Activated T-cell treated with anti-CD3 and anti-CD28 coated beads for 1 hour (primary cell): Measurements from ENCODE around the gene LAPTM5.

Source experiments
- DNase-seq: peaks from one replicate; pipeline ENCODE4 v3.0.0-alpha.2; 2020; ENCODE audit warnings: low read depth

LAPTM5 gene

DNA sequence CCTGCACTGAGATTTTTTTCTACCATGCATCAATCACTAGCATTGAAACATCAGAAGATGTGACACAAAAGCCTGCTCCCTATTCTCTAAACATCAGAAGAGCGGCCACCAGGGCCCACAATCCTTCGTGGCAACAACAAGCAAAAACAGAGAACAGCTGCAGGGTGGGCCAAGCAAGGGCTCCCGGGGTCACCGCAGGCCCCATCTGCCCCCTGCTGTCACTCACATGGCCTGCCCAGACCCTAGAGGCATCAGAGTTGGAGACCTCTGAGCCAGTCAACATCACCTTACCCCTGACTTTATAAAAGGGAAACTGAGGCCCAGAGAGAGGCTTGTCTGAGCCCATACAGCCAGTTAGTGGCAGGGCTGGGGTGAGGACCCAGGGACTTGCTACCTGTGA, 1.8 kb downstream of the LAPTM5 start:
- no peak for DNase-seq

DNA sequence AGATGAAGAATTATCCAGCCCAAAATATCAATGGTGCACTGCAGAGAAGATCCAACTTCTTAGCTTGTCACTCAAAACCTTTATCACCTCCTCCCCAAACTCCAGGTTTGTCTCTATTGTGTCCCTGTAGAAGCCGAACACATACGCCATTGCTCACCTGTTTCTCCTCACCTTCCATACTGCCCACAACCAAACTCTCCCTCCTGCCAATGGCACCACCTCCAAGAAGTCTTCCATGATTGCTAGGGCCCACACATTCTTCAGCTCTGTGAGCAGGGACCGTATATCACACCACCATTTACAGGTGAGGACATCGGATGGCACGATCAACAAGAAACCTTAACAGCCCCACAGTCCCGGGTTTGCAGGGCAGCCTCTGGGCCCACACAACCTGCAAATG, 2.2 kb downstream of the LAPTM5 start:
- no peak for DNase-seq

DNA sequence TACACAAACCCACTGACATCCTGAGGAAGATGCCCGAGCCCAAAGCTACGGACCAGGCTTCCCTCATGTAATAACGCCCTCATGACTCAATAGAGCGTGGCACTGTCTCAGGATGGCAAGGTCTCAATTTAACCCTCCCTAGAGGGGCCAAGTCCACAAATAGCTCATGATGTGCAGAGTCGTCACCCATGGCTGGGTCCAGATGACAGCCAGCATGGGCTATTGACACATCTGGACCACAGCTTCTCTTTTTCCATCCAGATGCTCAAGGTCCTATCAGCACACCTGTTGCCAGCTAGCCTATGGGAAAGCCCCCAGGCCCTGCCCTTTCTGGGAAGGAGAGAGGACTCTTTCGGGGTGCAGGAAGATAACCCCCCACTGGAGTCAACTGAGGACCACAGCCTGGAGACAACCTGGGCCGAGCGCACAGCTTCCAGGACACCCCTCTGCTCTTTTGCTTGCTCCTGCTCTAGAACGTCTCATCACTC, 2.8 kb downstream of the LAPTM5 start:
- no peak for DNase-seq

DNA sequence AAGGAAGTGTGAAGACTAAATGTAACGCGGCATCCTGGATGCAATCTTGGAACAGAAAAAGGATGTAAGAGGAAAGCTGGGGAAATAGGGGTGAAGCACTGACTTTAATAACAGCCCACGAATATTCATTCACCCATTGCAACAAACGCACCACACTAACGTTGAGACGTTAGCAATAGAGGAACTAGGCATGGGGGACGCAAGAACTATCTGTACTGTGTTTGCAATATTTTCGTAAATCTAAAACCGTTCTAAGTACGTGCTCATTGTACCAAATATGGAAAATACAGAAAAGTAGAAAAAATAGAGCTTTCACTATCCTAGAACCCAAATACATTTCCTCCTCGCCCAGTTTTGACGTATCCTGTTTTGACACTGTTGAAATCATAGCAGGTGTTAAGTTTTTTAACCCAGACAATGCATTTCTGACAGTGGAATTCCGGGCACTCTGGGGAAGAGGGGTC, 3.9 kb downstream of the LAPTM5 start:
- no peak for DNase-seq

DNA sequence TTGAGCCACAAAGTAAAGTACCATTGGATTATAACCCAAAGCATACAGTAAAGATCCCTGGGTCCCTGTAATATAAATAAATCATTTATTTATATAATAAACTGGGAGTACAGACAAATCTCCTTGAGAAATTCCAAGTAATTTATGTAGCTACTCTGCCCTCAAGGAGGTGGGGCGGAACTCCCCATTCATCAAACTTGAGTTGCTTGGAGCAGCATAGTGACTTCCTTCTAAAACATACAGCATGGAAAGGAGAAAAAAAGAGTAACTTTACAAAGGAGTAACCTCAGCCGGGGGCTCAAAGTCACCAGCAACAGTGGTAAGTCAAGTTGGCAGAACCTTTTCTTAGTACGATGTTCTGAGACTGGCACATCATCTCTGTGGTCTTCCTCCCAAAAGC, 4.5 kb downstream of the LAPTM5 start:
- DNase-seq, result no peak

DNA sequence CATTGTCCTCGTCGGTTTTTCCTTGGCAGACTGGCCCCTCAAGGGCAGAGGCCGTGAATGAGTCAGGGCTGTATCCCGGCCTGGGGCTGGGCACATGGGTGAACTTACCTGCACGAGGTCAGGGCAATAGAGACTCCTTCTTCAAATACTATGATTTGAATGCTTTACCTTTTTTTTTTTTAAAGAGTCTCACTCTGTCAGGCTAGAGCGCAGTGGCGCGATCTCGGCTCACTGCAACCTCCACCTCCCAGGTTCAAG, 5.0 kb downstream of the LAPTM5 start:
- no peak for DNase-seq

DNA sequence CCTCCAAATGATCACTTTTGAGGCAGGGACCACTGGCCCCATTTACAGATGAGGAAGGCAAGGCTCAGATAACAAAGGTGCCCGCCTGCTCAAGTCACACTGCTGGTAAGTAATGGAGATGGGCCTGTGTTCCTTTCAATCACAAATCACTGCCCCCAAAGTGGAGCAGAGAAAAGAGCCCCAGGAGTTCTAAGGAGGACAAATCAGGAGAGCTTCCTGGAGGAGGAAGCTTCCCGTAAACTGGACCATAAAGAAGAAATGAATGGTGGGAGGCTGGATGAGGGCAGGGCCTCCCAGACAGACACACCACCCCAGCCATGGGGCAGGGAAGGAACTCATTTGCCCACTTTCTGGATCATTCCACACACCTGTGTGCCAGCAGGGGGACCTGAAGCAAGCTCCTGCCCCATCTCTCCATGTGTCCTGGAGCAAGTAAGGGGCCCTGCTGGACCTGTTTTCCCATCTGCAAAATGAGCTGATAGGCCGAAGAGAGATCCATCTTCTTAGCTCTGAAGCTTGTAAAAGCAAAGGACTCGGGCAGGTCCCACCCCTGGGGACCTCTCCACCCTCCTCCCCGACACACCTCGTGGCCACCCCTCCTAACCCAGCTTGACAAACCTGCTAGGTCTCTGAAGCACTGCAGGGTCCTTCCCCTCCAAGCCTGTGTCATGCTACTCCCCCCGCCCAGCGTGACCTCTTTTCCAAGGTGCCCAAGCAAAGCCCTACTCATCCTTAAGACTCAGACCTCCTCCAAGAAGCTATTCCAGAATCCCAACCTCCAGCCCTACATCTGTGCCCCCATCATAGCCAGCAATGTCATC, 5.5 kb downstream of the LAPTM5 start:
- DNase-seq, result no peak

DNA sequence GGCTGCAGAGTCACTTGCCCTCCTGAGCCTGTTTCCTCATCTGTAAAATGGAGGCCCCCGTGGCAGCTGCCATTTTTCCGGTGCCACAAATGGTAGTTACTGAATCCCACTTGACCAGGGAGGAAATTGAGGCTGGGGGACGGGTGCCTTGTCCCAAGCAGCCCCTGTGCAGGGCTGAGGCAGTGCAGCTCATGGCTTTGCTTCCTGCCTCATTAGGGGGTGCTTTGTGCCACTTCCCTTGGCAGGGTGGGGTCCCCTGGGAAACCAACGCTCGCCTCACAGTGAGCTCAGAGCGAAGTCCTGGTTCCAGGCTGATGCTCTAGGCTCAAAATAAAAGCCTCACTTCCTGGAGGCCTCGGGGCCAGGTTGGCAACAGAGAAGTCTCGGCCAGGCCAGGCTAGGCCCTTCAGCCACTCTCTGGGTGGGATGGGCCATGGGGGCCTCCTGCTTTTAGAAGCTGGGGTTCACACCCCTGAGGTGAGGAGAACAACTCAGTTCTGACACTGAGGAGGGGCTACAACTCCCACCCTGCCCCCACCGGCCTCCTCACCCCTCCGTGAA, 6.8 kb downstream of the LAPTM5 start:
- DNase-seq, result no peak

DNA sequence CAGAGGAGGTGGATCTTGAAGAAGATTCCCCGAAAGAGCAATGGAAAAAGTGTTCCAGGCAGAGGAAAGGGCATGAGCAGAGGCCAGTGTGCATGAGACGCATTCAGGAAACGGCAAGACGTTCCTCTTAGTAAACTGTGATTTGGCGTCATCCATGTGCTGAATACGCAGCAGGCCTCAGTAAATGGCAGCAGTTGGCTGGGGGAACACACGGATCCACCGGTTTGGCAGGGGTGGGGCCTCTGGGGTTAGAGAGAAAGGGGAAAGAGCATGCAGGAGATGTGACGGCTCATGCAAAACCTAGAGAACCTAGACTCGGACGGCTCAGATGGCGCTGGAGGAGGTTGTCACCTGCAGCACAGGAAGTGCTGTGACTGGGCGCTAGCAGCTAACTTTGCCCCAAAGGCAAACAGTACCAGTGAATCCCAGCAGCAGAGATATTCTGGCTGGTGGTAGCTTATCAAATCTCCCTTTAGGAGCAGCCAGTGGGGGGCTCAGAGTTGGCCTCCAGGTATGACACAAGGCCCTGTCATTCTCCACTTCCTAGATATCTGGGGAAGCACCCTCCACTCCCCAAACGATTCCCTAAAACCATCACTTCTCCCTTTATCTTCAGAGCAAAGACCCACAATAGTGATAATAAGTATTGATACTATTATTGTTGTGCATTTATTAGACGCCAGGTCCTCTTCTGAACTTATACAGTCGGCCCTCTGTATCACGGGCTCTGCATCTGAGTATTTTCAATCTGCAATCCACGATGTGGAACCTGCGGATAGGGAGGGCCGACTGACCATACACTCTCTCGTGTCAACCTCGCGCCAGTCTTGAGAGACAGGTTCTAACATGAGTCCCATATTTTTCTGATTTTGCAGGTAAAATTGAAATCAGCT, 7.6 kb downstream of the LAPTM5 start:
- peak; percentile 46 for DNase-seq

DNA sequence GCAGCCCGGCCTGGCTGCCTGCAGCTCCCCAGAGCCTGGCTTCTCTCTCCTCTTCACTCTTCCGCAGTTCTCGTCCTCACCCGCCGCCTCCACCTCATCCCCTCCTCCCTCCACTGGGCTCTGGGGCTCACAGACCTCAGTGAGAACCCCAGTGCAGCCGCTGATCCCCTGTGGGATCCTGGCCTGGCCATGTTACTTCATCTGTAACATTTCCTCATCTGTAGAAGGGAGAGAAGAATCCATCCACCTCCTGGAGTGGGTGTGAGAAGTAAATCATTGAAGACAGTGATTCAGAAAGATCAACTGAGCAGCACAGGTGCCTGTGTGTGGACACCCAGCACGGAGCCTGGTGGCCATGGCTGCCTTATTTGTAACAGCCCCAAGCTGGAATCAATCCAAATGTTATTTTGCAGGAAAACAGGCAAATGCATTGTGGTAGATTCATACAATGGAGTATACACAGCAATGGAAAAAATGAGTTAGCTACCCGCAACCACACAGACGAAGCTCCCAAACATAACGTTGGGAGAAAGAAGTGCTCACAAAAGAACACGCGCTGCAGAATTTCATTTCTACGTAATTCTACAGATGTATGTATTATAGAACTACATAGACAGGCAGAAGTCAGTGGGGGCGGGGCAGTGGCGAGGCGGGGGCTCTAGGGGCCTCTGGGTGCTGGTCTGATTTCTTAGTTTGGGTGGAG, 8.7 kb downstream of the LAPTM5 start:
- no peak for DNase-seq

DNA sequence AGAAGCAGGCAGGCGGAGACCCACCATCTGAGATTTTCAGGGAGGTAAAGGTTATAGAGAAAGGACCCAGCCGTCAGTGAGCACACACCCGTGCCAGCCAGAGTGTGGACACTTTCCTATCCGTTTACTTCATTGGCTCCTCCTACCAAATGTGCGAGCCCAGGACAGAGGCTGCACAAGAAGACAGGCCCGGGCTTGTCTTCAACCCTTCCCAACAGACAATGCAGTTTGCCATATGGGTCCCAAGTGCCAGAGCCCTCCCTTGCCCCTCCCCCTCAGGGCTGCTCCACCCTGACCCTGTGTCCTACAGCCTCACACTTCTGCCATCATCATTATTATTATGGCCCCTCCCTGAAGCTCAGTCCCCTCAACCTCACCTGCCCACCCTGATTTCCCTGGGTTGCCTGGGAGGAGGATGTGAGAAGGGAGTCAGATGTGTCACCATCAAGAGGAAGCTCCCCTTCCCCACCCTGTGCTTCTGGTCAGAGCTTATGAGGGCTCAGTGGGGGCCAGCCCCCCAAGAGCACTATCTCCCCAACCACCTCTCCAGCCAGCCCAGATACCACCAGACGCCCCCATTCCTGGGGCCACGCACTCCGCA, 9.4 kb downstream of the LAPTM5 start:
- no peak for DNase-seq

DNA sequence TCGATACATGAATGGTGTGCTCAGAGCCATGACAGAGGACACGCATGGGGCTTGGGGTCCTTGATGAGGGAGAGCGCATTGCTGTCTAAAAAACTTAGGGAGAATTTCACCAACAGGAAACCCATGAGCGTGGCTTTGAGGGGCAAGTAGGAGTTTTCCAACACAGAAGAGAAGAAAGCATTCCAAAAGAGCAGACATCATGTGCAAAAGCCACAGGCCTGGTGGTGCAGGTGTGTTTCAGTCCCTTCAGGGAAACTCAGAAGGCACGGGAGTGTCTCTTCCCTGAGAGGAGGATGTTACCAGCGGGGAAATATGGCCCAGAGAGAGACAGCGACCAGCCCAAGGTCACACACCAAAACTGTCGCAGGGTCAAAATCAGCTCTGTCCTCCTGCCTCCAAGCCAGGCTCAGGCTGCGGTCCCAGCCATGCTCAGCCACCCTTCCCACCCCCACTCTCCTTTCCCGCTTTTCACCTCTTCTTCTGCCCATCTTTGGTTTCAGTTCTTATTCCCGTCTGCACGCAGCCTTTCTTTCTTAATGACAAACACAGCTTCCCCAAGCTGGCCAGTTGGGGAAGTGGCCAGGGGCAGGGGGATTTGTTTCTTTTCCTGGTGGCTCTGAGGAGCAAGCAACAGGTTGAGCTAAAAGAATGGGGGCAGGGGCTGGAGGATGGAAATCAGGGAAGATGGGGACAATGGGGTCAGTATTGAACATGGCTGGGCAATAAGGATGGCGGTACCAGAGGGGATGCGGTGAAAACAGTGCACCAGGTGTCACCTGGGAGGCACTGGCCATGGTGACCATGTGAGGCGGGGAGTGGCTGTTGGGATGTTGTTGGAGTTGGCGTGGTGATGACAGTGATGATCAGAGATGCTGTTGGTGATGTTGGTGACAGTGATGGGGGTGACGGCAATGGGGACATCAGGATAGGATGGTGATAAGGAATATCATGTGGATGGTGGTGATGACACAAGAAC, 10.3 kb downstream of the LAPTM5 start:
- no peak for DNase-seq

DNA sequence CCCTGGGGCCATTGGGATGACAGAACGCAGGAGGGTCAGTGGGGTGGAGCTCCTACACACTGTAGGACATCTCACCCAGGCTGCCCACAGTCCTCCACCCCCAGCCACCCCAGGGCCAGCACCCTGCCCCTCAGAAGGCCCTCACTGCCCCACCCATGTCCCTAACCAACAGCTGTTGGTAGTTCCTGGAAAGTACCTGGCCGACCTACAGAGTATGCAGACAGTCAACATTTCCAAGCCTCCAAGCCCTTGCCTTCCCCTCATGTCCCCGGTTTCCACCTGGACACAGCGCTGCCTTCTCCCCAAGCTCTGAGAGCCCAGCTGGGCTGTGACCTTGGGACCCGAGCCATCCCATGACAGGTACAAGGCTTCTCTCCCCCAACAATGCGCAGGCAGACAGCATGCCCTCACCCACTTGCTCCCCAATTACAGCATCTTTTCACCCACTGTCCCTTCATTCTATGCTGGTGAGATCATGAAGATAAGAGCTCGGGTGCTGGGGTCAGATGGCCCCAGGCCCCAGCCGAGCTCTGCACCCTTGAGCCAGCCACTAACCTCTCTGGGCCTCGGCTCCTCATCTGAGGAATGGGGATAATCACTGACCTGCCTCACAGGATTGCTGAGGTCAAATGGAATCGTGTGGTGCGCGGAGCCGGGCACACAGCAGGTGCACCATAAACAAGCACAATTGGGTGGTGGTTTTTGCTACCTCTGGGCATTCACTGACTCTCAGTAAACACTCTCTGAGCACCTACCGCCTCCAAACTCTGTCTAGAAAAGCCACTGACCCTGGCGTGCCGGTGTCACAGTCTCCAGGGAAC, 11.2 kb downstream of the LAPTM5 start:
- DNase-seq, result no peak

DNA sequence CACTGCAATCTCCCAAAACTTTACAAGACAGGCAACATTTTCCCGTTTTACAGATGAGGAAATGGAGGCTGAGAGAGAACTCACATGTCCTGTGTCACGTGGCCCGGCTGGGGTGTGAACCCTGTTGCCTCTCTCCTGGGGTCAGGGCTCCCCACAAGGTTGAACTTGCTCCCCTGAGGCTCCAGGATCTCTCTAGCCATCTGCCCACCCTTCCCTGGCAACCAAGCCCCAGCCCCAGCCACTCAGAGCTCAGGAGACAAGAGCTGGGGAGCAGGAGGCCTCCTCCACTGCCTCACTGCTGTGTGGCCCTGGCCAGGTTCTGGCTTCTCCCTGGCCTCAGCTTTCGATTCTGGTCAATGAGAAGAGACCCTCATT, 11.8 kb downstream of the LAPTM5 start:
- DNase-seq, result no peak

DNA sequence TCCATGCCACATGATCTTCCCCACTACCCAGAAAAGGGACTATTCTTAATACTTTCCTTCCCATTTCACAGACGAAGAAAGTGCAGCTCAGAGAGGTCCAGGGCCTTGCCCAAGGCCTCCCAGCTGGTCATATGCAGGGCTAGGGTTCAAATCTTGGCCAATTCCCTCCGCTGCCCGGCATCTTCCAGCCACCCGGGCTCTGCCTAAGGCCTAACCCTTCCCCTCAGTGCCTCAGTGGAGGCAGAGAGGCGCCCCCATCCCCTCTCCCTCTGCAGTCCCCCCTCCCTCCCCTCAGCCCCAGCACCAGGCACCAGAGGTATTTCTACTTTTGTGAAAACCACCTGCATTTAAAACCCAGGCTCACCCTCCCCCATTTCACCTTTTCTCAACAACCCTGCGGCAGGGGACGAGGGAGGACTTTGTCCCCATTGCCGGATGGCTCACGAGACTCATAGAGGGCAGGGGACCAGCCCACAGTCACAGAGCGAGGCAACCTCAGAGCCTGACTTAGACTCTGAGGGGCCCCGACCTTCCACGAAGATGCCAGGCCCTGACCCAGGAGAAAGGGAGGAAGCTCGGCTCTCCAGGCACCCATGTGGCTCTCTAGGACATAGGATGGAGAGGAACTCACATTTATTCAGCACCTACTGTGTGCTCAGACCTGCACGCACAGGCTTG, 12.3 kb downstream of the LAPTM5 start:
- DNase-seq, result no peak

DNA sequence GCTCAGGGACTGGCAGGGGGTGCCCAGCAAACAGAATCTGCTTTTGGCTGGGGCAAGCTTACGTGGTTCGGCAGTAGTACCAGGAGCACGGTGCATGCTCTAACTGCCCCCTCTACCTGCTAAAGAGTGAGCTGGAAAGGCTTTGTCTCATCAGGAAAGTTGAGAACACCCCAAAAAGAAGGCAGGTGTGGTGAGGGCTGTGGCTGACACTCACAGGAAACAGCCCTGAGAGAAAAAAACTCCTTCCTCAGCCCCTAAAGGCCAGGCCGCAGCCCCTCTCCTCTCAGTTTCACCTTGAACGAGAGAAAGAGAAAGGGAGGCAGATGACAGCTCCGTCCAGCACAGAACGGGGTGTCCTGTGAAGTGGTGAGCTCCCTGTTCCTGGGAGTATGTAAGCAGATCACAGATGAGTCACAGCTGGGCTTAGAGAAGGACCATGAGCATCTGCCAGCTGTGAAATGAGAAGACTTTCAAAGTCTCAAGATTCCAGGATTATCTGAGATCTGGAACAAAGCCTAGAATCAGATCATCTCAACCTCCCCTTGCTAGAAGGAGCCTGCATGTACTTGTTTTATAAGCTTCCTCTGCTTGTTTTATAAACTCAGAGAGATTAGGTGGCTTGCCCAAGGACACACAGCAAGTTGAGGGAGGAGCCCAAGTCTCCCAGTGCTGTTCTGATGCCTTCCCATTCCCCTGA, 13.4 kb downstream of the LAPTM5 start:
- no peak for DNase-seq

DNA sequence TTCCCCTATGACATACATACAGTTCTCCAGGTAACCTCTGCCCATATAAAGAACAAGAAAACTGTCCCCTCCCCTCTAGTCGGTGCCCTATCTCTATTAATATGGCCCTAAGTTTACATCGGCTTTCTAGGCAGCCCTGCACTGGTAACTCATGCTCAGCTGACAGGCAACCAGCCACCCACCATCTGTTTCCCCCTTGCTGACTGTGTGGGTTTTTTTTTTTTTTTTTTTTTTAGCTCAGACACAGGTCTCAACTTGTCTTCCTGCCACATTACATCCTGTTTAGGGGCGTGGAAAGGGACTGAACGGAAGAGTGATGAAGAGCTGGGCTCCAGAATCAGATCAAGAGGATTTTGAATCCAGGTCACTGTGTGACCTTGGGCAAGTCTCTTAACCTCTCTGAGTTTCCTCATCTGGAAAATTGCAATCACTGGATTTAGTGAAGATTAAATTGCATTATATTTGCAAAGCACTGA, 14.0 kb downstream of the LAPTM5 start:
- peak; percentile 52 for DNase-seq

DNA sequence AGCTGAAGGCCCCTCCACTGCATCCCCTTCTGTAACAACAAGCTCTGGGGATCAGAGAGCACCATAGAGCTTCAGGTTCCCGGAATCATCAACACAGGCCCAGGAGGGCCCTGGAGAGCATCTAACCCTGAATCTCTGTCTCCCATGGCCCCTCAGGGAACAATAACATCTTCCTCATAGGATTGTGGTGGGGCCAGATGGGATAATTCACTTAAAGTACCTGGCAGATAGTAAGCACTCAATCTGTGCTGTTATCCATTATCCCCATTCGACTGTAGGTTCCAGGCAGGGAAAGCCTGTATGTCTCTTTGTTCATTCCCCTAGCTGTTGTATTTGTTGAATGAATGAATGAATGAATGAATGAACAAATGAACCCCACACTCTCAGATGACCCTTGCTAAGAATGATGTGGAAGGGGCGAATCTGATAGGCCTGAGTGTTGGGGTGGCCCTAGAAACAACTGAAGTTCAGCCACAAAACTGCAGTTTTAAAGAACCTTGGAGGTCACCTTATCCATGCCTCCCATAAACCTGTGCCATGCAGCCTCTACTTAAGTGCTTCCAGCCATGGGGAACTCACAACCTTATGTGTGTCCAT, 14.5 kb downstream of the LAPTM5 start:
- no peak for DNase-seq
